ENCODE measurements around the gene AKAP8L. TPM values are rescaled to one million over a fixed set of nuclear protein-coding genes. Genes with fewer than 3 reads are reported as not detected.
A peak's percentile ranks its signal among the peaks of the same experiment; 100 is the strongest.

AKAP8L gene
- total and polyA plus RNA-seq, 9 of the 15 experiments (the other 6 are each of a cell fraction or from before 2014, with no cell fraction given) = 2.4 to 116 (median 70.7) TPM

DNA sequence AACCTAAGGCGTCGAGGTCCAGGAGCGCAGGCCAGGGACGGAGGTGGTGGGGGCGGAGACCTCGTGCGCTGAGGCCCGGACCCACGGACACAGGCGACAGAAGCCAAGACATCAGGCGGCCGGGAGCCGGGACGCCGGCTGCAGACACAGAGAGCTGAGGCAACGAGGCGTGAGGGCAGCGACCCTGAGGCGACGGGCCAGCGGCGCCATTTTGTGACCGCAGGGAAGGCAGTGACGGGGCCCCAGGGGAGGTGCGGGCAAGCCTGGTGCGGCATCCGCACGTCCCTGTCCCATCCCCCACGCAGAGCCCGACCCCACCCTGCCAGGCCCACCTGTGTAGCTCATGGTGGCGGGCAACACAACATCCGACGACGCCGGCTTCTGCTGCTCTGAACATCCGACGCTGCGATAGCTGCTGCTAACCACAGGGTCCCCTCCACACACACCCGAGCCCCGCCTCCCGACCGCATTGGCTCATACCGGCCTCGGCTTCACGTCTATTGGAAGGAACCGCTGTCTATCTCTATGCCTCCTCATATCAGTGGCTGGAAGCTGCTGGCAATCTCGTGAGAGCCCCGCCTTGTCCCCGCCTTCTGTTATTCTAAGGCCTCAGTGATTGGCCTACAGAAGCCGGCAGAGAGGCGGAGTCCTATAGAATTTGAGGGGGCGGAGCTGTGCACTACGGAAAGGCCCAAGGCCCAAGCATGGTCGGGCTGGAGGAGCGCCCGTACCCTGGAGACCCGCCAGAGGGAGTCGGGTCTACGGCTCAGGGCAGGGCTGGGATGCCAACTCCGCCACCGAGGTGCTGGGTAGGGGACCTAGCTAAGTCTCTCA is at the start of gene AKAP8L (continued):
- TF ChIP-seq, protein P1, sequence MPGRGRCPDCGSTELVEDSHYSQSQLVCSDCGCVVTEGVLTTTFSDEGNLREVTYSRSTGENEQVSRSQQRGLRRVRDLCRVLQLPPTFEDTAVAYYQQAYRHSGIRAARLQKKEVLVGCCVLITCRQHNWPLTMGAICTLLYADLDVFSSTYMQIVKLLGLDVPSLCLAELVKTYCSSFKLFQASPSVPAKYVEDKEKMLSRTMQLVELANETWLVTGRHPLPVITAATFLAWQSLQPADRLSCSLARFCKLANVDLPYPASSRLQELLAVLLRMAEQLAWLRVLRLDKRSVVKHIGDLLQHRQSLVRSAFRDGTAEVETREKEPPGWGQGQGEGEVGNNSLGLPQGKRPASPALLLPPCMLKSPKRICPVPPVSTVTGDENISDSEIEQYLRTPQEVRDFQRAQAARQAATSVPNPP (IDR thresholded peaks at IDR 0.05; ENCODE audit: borderline replicate concordance, insufficient read depth, insufficient read length) = no peak
- TF ChIP-seq ESRRB (CRISPR knock-in tag; IDR thresholded peaks at IDR 0.05; ENCODE audit: borderline replicate concordance) (no peak), POLR2H (tag; IDR thresholded peaks at IDR 0.05; ENCODE audit: low read depth) (peak; percentile 83), SNIP1 (IDR thresholded peaks at IDR 0.05; ENCODE audit: low read depth) (no peak), ZNF146 (CRISPR knock-in tag; IDR thresholded peaks at IDR 0.05; ENCODE audit: unreplicated experiment) (no peak), PCBP1 (IDR thresholded peaks at IDR 0.05; ENCODE audit: low read depth, low read length, poor library complexity, severe bottlenecking) (peak; percentile 82)
- TF ChIP-seq, protein P2, sequence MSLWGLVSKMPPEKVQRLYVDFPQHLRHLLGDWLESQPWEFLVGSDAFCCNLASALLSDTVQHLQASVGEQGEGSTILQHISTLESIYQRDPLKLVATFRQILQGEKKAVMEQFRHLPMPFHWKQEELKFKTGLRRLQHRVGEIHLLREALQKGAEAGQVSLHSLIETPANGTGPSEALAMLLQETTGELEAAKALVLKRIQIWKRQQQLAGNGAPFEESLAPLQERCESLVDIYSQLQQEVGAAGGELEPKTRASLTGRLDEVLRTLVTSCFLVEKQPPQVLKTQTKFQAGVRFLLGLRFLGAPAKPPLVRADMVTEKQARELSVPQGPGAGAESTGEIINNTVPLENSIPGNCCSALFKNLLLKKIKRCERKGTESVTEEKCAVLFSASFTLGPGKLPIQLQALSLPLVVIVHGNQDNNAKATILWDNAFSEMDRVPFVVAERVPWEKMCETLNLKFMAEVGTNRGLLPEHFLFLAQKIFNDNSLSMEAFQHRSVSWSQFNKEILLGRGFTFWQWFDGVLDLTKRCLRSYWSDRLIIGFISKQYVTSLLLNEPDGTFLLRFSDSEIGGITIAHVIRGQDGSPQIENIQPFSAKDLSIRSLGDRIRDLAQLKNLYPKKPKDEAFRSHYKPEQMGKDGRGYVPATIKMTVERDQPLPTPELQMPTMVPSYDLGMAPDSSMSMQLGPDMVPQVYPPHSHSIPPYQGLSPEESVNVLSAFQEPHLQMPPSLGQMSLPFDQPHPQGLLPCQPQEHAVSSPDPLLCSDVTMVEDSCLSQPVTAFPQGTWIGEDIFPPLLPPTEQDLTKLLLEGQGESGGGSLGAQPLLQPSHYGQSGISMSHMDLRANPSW (CRISPR knock-in tag; IDR thresholded peaks at IDR 0.05) = no peak
- TF ChIP-seq, protein P3, sequence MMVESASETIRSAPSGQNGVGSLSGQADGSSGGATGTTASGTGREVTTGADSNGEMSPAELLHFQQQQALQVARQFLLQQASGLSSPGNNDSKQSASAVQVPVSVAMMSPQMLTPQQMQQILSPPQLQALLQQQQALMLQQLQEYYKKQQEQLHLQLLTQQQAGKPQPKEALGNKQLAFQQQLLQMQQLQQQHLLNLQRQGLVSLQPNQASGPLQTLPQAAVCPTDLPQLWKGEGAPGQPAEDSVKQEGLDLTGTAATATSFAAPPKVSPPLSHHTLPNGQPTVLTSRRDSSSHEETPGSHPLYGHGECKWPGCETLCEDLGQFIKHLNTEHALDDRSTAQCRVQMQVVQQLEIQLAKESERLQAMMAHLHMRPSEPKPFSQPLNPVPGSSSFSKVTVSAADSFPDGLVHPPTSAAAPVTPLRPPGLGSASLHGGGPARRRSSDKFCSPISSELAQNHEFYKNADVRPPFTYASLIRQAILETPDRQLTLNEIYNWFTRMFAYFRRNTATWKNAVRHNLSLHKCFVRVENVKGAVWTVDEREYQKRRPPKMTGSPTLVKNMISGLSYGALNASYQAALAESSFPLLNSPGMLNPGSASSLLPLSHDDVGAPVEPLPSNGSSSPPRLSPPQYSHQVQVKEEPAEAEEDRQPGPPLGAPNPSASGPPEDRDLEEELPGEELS (CRISPR knock-in tag; IDR thresholded peaks at IDR 0.05; ENCODE audit: borderline replicate concordance) = peak; percentile 85; the same call in 1 of the 2 replicates
